Activated naive CD8-positive, alpha-beta T cell treated with anti-CD3 and anti-CD28 coated beads for 36 hours (primary cell): ENCODE measurements around the gene GRIFIN. TPM values are rescaled to one million over a fixed set of nuclear protein-coding genes. Genes with fewer than 3 reads are reported as not detected.

Experiments used
- DNase-seq: peaks from one replicate; pipeline ENCODE4 v3.0.0; 2021
- H3K27ac Mint-ChIP-seq: one replicate; pipeline ENCODE4 v1.8.0; 2022; ENCODE audit warnings: mild to moderate bottlenecking, moderate library complexity, mixed read lengths
- H3K27me3 Mint-ChIP-seq: one replicate; pipeline ENCODE4 v1.8.0; 2022; ENCODE audit warnings: mild to moderate bottlenecking, mixed read lengths
- H3K36me3 Mint-ChIP-seq: one replicate; pipeline ENCODE4 v1.8.0; 2021; ENCODE audit warnings: mild to moderate bottlenecking, mixed read lengths
- H3K4me1 Mint-ChIP-seq: one replicate; pipeline ENCODE4 v1.8.0; 2021; ENCODE audit warnings: mixed read lengths
- H3K4me3 Mint-ChIP-seq: one replicate; pipeline ENCODE4 v1.8.0; 2022; ENCODE audit warnings: mild to moderate bottlenecking, moderate library complexity, mixed read lengths
- H3K9me3 Mint-ChIP-seq: one replicate; pipeline ENCODE4 v1.8.0; 2022; ENCODE audit warnings: mixed read lengths
- total RNA-seq, 2 experiments: library from RNA; stranded (reverse); gene quantifications; one replicate each; pipeline ENCODE4 v1.2.3, GENCODE V29; 2021

GRIFIN gene
- total RNA-seq, 2 experiments from 2014 or later: not detected

- H3K27me3 Mint-ChIP-seq: no peaks in the 10 kb centered on the region
- DNase-seq: no peak
- peaks cover 11% of the 10 kb centered on the region for H3K4me1 Mint-ChIP-seq
- H3K9me3 Mint-ChIP-seq: peaks cover 5% of the 10 kb centered on the region
- H3K36me3 Mint-ChIP-seq: peaks cover 4% of the 10 kb centered on the region
- H3K27ac Mint-ChIP-seq: no peak overlapping the region
- no peak overlapping the region for H3K4me3 Mint-ChIP-seq
Observed at GRCh38 chr7:2432910-2433712, 43.1 kb downstream of the GRIFIN start.

- peak; percentile 30 for DNase-seq
- Mint-ChIP-seq H3K36me3 (peaks cover 4% of the 10 kb centered on the region), H3K4me3 (no peak overlapping the region), H3K27me3 (no peaks in the 10 kb centered on the region), H3K9me3 (peaks cover 5% of the 10 kb centered on the region), H3K27ac (no peak overlapping the region), H3K4me1 (peaks cover 11% of the 10 kb centered on the region)
Observed at GRCh38 chr7:2431260-2431867, 44.8 kb downstream of the GRIFIN start.

GRCh38 chr7:2425749-2426148 lies 50.4 kb downstream of the GRIFIN start:
- H3K27ac Mint-ChIP-seq: no peak overlapping the region
- DNase-seq: no peak
- peaks cover 1% of the 10 kb centered on the region for H3K9me3 Mint-ChIP-seq
- H3K36me3 Mint-ChIP-seq: peaks cover under 1% of the 10 kb centered on the region
- no peaks in the 10 kb centered on the region for H3K27me3 Mint-ChIP-seq
- peaks cover 8% of the 10 kb centered on the region for H3K4me1 Mint-ChIP-seq
- no peak overlapping the region for H3K4me3 Mint-ChIP-seq

Other genes with a start within 250 kb of the GRIFIN start
- 10 to 100 TPM; 36.5 to 37.8 TPM for gene MAD1L1, start 243.5 kb downstream of the GRIFIN start, total RNA-seq
- gene MRM2, start 234.2 kb downstream of the GRIFIN start, total RNA-seq: 10 to 100 TPM; 48.4 to 52.9 TPM
- 10 to 100 TPM; 93.5 to 97.0 TPM for gene NUDT1, start 234.2 kb downstream of the GRIFIN start, total RNA-seq
- gene SNX8, start 162.0 kb downstream of the GRIFIN start, total RNA-seq: 10 to 100 TPM; 45.6 to 48.7 TPM
- gene EIF3B, start 121.6 kb downstream of the GRIFIN start, total RNA-seq: 100 to 1,000 TPM; 315 to 319 TPM
- 1 to 10 TPM; 3.1 to 3.2 TPM for gene CHST12, start 72.8 kb downstream of the GRIFIN start, total RNA-seq
- gene LFNG, start 43.4 kb upstream of the GRIFIN start, total RNA-seq: 10 to 100 TPM; 21.0 to 25.8 TPM
- gene BRAT1, start 79.1 kb upstream of the GRIFIN start, total RNA-seq: 10 to 100 TPM; 36.4 to 37.8 TPM
- 1 to 10 TPM; 5.4 to 6.1 TPM for gene IQCE, start 82.6 kb upstream of the GRIFIN start, total RNA-seq
- 10 to 100 TPM; 26.8 to 27.2 TPM for gene TTYH3, start 155.6 kb upstream of the GRIFIN start, total RNA-seq
- under 1 TPM in 1 of 2 experiments, not detected in 1; 0.04 TPM for gene AMZ1, start 211.8 kb upstream of the GRIFIN start, total RNA-seq